Hepatocyte (in vitro differentiated cells): ENCODE measurements around the gene RAP1A. TPM values are rescaled to one million over a fixed set of nuclear protein-coding genes. Genes with fewer than 3 reads are reported as not detected.

ENCODE experiments used
- DNase-seq: peaks from one replicate; pipeline ENCODE4 v3.0.0-alpha.2; 2016; ENCODE audit warnings: low spot score
- H2AFZ ChIP-seq: fragments of 200-600 bp; sonication (generic); 2 replicates; pipeline ENCODE4 v1.6.0; 2016; ENCODE audit warnings: antibody characterized with exemption, mild to moderate bottlenecking
- H3K27ac ChIP-seq: fragments of 200-600 bp; sonication (generic); 2 replicates; pipeline ENCODE4 v1.5.1; 2016; ENCODE audit warnings: mild to moderate bottlenecking
- H3K27me3 ChIP-seq: fragments of 200-600 bp; sonication (generic); 2 replicates; pipeline ENCODE4 v1.6.1; 2016
- H3K36me3 ChIP-seq: fragments of 200-600 bp; sonication (generic); replicated peaks from 2 replicates; pipeline ENCODE4 v1.5.1; 2016; ENCODE audit warnings: low read depth; ENCODE audit not compliant: insufficient read depth
- H3K4me1 ChIP-seq: fragments of 200-600 bp; sonication (generic); 2 replicates; pipeline ENCODE4 v1.5.1; 2016; ENCODE audit warnings: mild to moderate bottlenecking, moderate library complexity; ENCODE audit not compliant: insufficient read depth
- H3K4me2 ChIP-seq: fragments of 200-600 bp; sonication (generic); 2 replicates; pipeline ENCODE4 v1.6.0; 2016
- H3K4me3 ChIP-seq: fragments of 200-600 bp; sonication (generic); 2 replicates; pipeline ENCODE4 v1.5.1; 2016; ENCODE audit warnings: mild to moderate bottlenecking
- H3K79me2 ChIP-seq: fragments of 200-600 bp; sonication (generic); 2 replicates; pipeline ENCODE4 v1.6.0; 2017; ENCODE audit warnings: mild to moderate bottlenecking
- H3K9me2 ChIP-seq: fragments of 200-600 bp; sonication (generic); replicated peaks from 2 replicates; pipeline ENCODE4 v1.6.0; 2017; ENCODE audit warnings: mild to moderate bottlenecking; ENCODE audit not compliant: insufficient read depth
- H3K9me3 ChIP-seq: fragments of 200-600 bp; sonication (generic); 2 replicates; pipeline ENCODE4 v1.5.1; 2016; ENCODE audit warnings: low read depth, mild to moderate bottlenecking
- H4K20me1 ChIP-seq: fragments of 200-600 bp; sonication (generic); 2 replicates; pipeline ENCODE4 v1.6.0; 2016; ENCODE audit warnings: mild to moderate bottlenecking; ENCODE audit not compliant: insufficient read depth, poor library complexity, severe bottlenecking
- EZH2 ChIP-seq: fragments of 200-600 bp; sonication (generic); IDR thresholded peaks from 2 replicates; pipeline ENCODE4 v1.6.1; 2016; ENCODE audit warnings: antibody characterized with exemption, mild to moderate bottlenecking, borderline replicate concordance
- EZH2phosphoT487 ChIP-seq: fragments of 200-600 bp; sonication (generic); IDR thresholded peaks from one replicate; pipeline ENCODE4 v1.6.1; 2018; ENCODE audit warnings: antibody characterized with exemption, mild to moderate bottlenecking, low read depth, moderate library complexity; ENCODE audit not compliant: unreplicated experiment, severe bottlenecking
- WGBS: methylation state at CpG from one replicate; pipeline ENCODE4 v1.1.6; 2016; ENCODE audit warnings: low lambda C conversion rate; ENCODE audit errors: missing lambda C conversion rate; 5-methylcytosine and 5-hydroxymethylcytosine counted together
- polyA plus RNA-seq: library from polyadenylated mRNA; unstranded; fragments of >200 nt; fragmentation: Nextera tagmentation; extraction: Ambion mirVana; gene quantifications from 2 replicates; pipeline ENCODE4 v1.2.1, GENCODE V29; 2016
- total RNA-seq: library from RNA; depleted of rRNA; stranded (reverse); fragments of >200 nt; gene quantifications from 2 replicates; pipeline ENCODE4 v1.2.3, GENCODE V29; 2014
- TF ChIP-seq, protein P1 (sequence below): fragments of 200-600 bp; sonication (generic); IDR thresholded peaks from 2 replicates; pipeline ENCODE4 v1.5.1; 2016; ENCODE audit warnings: antibody characterized with exemption, mild to moderate bottlenecking; ENCODE audit not compliant: poor library complexity

RAP1A gene
- total and polyA plus RNA-seq, 2 experiments from 2014 or later, result 48.8 to 49.6 TPM

DNA sequence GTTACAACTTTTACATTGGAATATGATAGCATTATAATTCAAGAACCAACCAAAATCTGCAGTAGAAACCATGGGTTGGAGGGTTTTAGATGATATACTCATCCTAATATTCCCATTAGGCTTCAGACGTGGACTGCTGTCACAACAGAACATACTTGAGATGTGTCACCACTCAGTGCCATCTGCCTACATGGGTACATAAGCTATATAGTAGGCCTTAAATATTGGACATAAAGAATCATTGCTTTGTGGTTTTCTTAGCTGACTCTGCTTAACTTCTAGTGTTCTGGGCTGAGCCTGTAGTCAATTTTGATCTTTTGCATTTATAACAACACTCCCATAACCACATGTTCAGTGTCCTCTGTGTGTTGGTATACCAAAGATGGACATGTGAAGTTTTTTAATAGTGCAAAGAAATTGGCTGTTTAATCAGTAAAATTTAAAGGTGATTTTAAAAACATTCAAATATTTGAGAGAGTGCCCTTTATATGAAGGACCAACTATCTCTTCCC is 14.2 kb downstream of the RAP1A start:
- Histone ChIP-seq H4K20me1 (peaks cover 29% of the 10 kb centered on the region), H3K27ac (no peak overlapping the region), H3K9me3 (no peaks in the 10 kb centered on the region), H3K4me3 (no peak overlapping the region), H2AFZ (no peak overlapping the region), H3K4me1 (peaks cover 10% of the 10 kb centered on the region), H3K27me3 (no peaks in the 10 kb centered on the region), H3K36me3 (no peaks in the 10 kb centered on the region), H3K79me2 (peaks cover 100% of the 10 kb centered on the region), H3K9me2 (no peaks in the 10 kb centered on the region), H3K4me2 (no peak overlapping the region)
- WGBS, result 81% methylated on average over 1 of the region's 1 CpG
- no peak for DNase-seq
- TF ChIP-seq EZH2 (no peak), EZH2phosphoT487 (no peak)
- TF ChIP-seq, protein P1, sequence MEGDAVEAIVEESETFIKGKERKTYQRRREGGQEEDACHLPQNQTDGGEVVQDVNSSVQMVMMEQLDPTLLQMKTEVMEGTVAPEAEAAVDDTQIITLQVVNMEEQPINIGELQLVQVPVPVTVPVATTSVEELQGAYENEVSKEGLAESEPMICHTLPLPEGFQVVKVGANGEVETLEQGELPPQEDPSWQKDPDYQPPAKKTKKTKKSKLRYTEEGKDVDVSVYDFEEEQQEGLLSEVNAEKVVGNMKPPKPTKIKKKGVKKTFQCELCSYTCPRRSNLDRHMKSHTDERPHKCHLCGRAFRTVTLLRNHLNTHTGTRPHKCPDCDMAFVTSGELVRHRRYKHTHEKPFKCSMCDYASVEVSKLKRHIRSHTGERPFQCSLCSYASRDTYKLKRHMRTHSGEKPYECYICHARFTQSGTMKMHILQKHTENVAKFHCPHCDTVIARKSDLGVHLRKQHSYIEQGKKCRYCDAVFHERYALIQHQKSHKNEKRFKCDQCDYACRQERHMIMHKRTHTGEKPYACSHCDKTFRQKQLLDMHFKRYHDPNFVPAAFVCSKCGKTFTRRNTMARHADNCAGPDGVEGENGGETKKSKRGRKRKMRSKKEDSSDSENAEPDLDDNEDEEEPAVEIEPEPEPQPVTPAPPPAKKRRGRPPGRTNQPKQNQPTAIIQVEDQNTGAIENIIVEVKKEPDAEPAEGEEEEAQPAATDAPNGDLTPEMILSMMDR, result no peak

DNA sequence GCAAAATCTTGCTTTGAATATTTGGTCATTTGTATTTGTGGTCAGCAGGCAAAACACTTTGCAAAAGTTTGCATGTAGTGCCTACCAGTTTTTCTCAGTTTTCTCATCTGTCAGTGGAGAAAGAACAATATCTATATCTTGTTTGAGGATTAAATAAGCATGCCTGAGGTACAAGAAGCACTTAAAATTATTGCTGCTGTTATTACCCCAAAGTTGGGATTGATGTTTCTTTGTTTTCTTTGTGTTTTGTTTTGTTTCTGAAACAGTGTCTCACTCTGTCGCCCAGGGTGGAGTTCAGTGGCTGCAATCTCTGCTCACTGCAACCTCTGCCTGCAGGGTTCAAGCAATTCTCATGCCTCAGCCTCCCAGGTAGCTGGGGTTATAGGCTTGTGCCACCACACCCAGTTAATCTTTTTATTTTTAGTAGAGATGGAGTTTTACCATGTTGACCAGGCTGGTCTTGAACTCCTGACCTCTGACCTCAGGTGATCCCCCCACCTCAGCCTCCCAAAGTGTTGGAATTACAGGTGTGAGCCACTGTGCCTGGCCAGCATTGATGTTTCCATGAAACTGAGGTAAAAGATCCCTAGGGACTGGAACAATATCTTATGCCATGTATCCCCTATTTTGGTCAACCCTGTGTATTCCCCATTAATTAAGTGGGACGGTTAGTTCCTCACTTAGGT is 15.9 kb downstream of the RAP1A start:
- no peak for DNase-seq
- Histone ChIP-seq H3K79me2 (peaks cover 95% of the 10 kb centered on the region), H2AFZ (no peak overlapping the region), H3K9me3 (no peaks in the 10 kb centered on the region), H3K27me3 (no peaks in the 10 kb centered on the region), H4K20me1 (peaks cover 21% of the 10 kb centered on the region), H3K4me3 (no peak overlapping the region), H3K4me2 (no peak overlapping the region), H3K9me2 (no peaks in the 10 kb centered on the region), H3K27ac (no peak overlapping the region), H3K4me1 (peaks cover 14% of the 10 kb centered on the region), H3K36me3 (no peaks in the 10 kb centered on the region)
- TF ChIP-seq, protein P1, result no peak
- TF ChIP-seq EZH2 (no peak), EZH2phosphoT487 (no peak)
- 81% methylated on average over 2 of the region's 2 CpGs for WGBS

DNA sequence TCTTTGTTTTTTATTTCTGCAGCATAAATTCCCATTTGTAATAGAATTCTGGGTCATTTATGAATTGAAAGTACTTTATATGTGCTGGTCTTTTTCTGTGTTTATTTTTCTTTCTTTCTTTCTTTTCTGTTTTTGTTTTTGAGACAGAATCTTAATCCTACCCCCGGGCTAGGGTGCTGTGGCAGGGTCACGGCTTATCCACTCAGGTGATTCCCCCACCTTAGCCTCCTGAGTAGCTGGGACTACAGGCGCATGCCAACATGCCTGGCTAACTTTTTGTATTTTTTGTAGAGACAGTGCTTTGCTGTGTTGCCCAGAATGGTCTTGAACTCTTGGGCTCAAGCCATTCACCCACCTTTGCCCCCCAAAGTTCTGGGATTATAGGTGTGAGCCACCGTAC is 18.7 kb downstream of the RAP1A start:
- Histone ChIP-seq H3K4me2 (no peak overlapping the region), H3K27me3 (no peaks in the 10 kb centered on the region), H3K9me3 (no peaks in the 10 kb centered on the region), H3K9me2 (no peaks in the 10 kb centered on the region), H2AFZ (no peak overlapping the region), H3K4me1 (peaks cover 14% of the 10 kb centered on the region), H3K36me3 (no peaks in the 10 kb centered on the region), H4K20me1 (peaks cover 14% of the 10 kb centered on the region), H3K4me3 (no peak overlapping the region), H3K79me2 (peaks cover 92% of the 10 kb centered on the region), H3K27ac (no peak overlapping the region)
- DNase-seq, result no peak
- WGBS, result 66% methylated on average over 4 of the region's 4 CpGs
- no peak for TF ChIP-seq EZH2
- TF ChIP-seq EZH2phosphoT487, result no peak
- TF ChIP-seq, protein P1, result no peak
